HepG2 (cell line): ENCODE results near the gene ADGRB2. TPM values are rescaled to one million over a fixed set of nuclear protein-coding genes. Genes with fewer than 3 reads are reported as not detected.

Experiments used
- CBX2 ChIP-seq, 2 experiments: fragments of 200-600 bp in 1 of 2; sonication (generic); formaldehyde crosslinking in 1 of 2; IDR thresholded peaks; 2 replicates each; pipeline versions ENCODE4 v1.7.0 to v1.8.1; 2018 to 2022; ENCODE audit warnings: low read depth in 2 of 2, low read length in 1 of 2, mild to moderate bottlenecking in 1 of 2, missing genetic modification reagents in 1 of 2
- CREB1 ChIP-seq, 2 experiments: fragments of 450-650 bp in 1 of 2; IDR thresholded peaks; 2 replicates each; pipeline ENCODE4 v1.6.1; 2016 to 2017; ENCODE audit warnings: control low read depth in 1 of 2, mild to moderate bottlenecking in 1 of 2, missing compliant biosample characterization in 1 of 2, missing genetic modification characterization in 1 of 2
- ETV6 ChIP-seq: sonication (generic); formaldehyde crosslinking; conservative IDR thresholded peaks from 2 replicates; pipeline ENCODE4 v1.4.0; 2020; ENCODE audit warnings: missing genetic modification reagents
- FOXC1 ChIP-seq: sonication (generic); formaldehyde crosslinking; IDR thresholded peaks from 2 replicates; pipeline ENCODE4 v1.8.0; 2022; ENCODE audit warnings: mild to moderate bottlenecking, missing genetic modification reagents, borderline replicate concordance
- MAFG ChIP-seq: sonication (generic); formaldehyde crosslinking; IDR thresholded peaks from 2 replicates; pipeline ENCODE4 v1.5.1; 2020; ENCODE audit warnings: mild to moderate bottlenecking, missing genetic modification reagents
- MAFK ChIP-seq, 2 experiments: IDR thresholded peaks in 1 of 2; conservative IDR thresholded peaks in 1 of 2; 2 replicates each; pipeline ENCODE4 v1.6.1; 2011; ENCODE audit warnings: improper control_type of control experiment in 2 of 2, low read length in 2 of 2
- NFE2L1 ChIP-seq: sonication (generic); formaldehyde crosslinking; IDR thresholded peaks from 2 replicates; pipeline ENCODE4 v1.4.0; 2020; ENCODE audit warnings: missing genetic modification reagents, mild to moderate bottlenecking, borderline replicate concordance
- RXRB ChIP-seq: IDR thresholded peaks from 2 replicates; pipeline ENCODE4 v1.6.1; 2016; ENCODE audit warnings: borderline replicate concordance, missing genetic modification reagents, missing compliant biosample characterization
- SPEN ChIP-seq: sonication (generic); formaldehyde crosslinking; IDR thresholded peaks from 2 replicates; pipeline ENCODE4 v1.5.1; 2020; ENCODE audit warnings: low read depth, mild to moderate bottlenecking, missing genetic modification reagents
- YY1 ChIP-seq: IDR thresholded peaks from 2 replicates; pipeline ENCODE4 v1.6.1; 2011; ENCODE audit warnings: low read length, low read depth, moderate library complexity, mild to moderate bottlenecking; ENCODE audit not compliant: insufficient read depth, insufficient replicate concordance
- ZC3H13 ChIP-seq: sonication (generic); formaldehyde crosslinking; IDR thresholded peaks from 2 replicates; pipeline ENCODE4 v1.8.1; 2023; ENCODE audit warnings: mild to moderate bottlenecking, missing genetic modification reagents, moderate library complexity
- ZNF343 ChIP-seq: sonication (generic); formaldehyde crosslinking; IDR thresholded peaks from 2 replicates; pipeline ENCODE4 v1.4.0; 2020; ENCODE audit warnings: mild to moderate bottlenecking, missing genetic modification reagents
- ZNF598 ChIP-seq: sonication (generic); formaldehyde crosslinking; IDR thresholded peaks from 2 replicates; pipeline ENCODE4 v1.5.1; 2020; ENCODE audit warnings: mild to moderate bottlenecking, missing genetic modification reagents, borderline replicate concordance
- polyA plus RNA-seq, 8 experiments: library from polyadenylated mRNA; depleted of rRNA in 3 of 8; stranded (reverse) in 7 of 8; unstranded in 1 of 8; fragments of >200 nt; fragmentation: Illumina TruSeq in 4 of 8; extraction: Trizol in 4 of 8; gene quantifications; 2 replicates each; pipeline versions ENCODE4 v1.2.1 to v1.2.3, GENCODE V29; 2011 to 2016; ENCODE audit warnings: low read depth in 4 of 8, missing spikeins in 1 of 8, mixed read lengths in 1 of 8; ENCODE audit not compliant: insufficient read depth in 1 of 8
- total RNA-seq, 5 experiments: library from RNA; depleted of rRNA; stranded (reverse); fragments of >200 nt; fragmentation: Illumina TruSeq; extraction: Trizol; gene quantifications; 2 replicates each; pipeline ENCODE4 v1.2.3, GENCODE V29; 2016; ENCODE audit warnings: low read depth in 1 of 5
- TF ChIP-seq, protein P1 (sequence below): sonication (generic); formaldehyde crosslinking; IDR thresholded peaks from 2 replicates; pipeline ENCODE4 v1.8.0; 2022; ENCODE audit warnings: missing genetic modification reagents, mild to moderate bottlenecking, borderline replicate concordance
- TF ChIP-seq, protein P2 (sequence below): IDR thresholded peaks from 2 replicates; pipeline ENCODE4 v1.6.1; 2016; ENCODE audit warnings: low read depth, control low read depth
- TF ChIP-seq, protein P3 (sequence below): sonication (generic); formaldehyde crosslinking; IDR thresholded peaks from 2 replicates; pipeline ENCODE4 v1.4.0; 2020; ENCODE audit warnings: missing genetic modification reagents
- TF ChIP-seq, protein P4 (sequence below): sonication (generic); formaldehyde crosslinking; IDR thresholded peaks from 2 replicates; pipeline ENCODE4 v1.4.0; 2020; ENCODE audit warnings: missing genetic modification reagents, borderline replicate concordance
- TF ChIP-seq, protein P5 (sequence below): sonication (generic); formaldehyde crosslinking; IDR thresholded peaks from 2 replicates; pipeline ENCODE4 v1.5.0; 2020; ENCODE audit warnings: missing genetic modification reagents

The ADGRB2 gene
- total and polyA plus RNA-seq, 2 of the 13 experiments (the other 11 are each of a cell fraction or from before 2014, with no cell fraction given), result 0.03 to 0.09 TPM

DNA sequence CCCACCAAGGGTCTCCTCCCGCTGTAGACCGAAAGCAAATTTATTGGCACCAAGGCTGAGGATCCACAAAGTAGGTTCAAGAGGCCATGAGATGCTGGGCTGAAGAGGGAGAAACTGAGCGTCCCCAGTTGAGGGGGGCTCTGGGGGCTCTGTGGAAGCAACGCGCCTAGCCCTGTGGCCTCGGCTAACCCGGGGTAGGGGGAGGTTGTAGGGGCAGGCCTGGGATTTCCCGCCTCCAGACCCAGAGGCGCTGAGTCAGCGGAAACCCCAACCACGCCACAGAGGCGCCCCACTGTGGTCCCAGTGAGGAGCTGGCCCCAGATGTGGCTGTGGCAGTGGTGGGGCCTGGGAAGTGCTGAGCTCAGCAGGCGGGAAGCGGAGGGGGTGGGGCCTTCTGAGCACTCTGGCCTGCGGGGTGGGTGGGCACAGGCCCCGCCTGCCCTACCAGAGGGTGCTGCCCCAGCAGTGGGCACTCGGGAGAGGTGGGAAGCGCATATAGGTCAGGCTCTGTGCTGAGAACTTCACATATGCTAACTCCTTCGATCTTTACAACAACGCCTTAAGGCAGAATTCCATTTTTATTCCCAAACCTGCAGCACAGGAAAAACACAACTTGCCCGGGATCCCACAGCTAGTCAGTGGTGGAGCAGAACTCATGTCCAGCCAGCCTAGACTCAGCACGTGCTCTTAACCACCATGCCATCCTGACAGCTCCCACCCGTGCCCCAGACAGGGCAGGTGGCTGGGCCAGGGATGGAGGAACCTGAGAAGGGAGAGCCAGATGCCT lies 58.9 kb downstream of the ADGRB2 start (continued):
- TF ChIP-seq, protein P1, sequence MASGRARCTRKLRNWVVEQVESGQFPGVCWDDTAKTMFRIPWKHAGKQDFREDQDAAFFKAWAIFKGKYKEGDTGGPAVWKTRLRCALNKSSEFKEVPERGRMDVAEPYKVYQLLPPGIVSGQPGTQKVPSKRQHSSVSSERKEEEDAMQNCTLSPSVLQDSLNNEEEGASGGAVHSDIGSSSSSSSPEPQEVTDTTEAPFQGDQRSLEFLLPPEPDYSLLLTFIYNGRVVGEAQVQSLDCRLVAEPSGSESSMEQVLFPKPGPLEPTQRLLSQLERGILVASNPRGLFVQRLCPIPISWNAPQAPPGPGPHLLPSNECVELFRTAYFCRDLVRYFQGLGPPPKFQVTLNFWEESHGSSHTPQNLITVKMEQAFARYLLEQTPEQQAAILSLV (CRISPR knock-in tag), result no peak
- TF ChIP-seq ETV6 (CRISPR knock-in tag) (no peak), ZNF343 (CRISPR knock-in tag) (0 out of 2 replicates have a peak, but pooled peaks have one; percentile 1), FOXC1 (CRISPR knock-in tag) (no peak; the same call in 1 of the 2 replicates), ZNF598 (no peak), MAFG (peak; percentile 99), YY1 (peak; percentile 33), CREB1 (IDR thresholded peaks at IDR 0.05) (no peak), CREB1 (CRISPR knock-in tag; IDR thresholded peaks at IDR 0.05) (0 out of 2 replicates have a peak, but pooled peaks have one; percentile 32), RXRB (CRISPR knock-in tag) (0 out of 2 replicates have a peak, but pooled peaks have one; percentile 15), MAFK (conservative IDR thresholded peaks at IDR 0.05 in 1 of 2, IDR thresholded peaks at IDR 0.05 in 1 of 2; ENCODE audit: low read length in 2 of 2) (peak; percentile 100), CBX2 (IDR thresholded peaks at IDR 0.05; ENCODE audit: low read depth, low read length) (no peak), CBX2 (CRISPR knock-in tag; IDR thresholded peaks at IDR 0.05; ENCODE audit: low read depth) (no peak), NFE2L1 (CRISPR knock-in tag) (0 out of 2 replicates have a peak, but pooled peaks have one; percentile 37), ZC3H13 (CRISPR knock-in tag) (no peak), SPEN (CRISPR knock-in tag) (no peak)
- TF ChIP-seq, protein P2, sequence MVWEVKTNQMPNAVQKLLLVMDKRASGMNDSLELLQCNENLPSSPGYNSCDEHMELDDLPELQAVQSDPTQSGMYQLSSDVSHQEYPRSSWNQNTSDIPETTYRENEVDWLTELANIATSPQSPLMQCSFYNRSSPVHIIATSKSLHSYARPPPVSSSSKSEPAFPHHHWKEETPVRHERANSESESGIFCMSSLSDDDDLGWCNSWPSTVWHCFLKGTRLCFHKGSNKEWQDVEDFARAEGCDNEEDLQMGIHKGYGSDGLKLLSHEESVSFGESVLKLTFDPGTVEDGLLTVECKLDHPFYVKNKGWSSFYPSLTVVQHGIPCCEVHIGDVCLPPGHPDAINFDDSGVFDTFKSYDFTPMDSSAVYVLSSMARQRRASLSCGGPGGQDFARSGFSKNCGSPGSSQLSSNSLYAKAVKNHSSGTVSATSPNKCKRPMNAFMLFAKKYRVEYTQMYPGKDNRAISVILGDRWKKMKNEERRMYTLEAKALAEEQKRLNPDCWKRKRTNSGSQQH (CRISPR knock-in tag), result no peak
- TF ChIP-seq, protein P3, sequence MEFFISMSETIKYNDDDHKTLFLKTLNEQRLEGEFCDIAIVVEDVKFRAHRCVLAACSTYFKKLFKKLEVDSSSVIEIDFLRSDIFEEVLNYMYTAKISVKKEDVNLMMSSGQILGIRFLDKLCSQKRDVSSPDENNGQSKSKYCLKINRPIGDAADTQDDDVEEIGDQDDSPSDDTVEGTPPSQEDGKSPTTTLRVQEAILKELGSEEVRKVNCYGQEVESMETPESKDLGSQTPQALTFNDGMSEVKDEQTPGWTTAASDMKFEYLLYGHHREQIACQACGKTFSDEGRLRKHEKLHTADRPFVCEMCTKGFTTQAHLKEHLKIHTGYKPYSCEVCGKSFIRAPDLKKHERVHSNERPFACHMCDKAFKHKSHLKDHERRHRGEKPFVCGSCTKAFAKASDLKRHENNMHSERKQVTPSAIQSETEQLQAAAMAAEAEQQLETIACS, result no peak
- TF ChIP-seq, protein P4, sequence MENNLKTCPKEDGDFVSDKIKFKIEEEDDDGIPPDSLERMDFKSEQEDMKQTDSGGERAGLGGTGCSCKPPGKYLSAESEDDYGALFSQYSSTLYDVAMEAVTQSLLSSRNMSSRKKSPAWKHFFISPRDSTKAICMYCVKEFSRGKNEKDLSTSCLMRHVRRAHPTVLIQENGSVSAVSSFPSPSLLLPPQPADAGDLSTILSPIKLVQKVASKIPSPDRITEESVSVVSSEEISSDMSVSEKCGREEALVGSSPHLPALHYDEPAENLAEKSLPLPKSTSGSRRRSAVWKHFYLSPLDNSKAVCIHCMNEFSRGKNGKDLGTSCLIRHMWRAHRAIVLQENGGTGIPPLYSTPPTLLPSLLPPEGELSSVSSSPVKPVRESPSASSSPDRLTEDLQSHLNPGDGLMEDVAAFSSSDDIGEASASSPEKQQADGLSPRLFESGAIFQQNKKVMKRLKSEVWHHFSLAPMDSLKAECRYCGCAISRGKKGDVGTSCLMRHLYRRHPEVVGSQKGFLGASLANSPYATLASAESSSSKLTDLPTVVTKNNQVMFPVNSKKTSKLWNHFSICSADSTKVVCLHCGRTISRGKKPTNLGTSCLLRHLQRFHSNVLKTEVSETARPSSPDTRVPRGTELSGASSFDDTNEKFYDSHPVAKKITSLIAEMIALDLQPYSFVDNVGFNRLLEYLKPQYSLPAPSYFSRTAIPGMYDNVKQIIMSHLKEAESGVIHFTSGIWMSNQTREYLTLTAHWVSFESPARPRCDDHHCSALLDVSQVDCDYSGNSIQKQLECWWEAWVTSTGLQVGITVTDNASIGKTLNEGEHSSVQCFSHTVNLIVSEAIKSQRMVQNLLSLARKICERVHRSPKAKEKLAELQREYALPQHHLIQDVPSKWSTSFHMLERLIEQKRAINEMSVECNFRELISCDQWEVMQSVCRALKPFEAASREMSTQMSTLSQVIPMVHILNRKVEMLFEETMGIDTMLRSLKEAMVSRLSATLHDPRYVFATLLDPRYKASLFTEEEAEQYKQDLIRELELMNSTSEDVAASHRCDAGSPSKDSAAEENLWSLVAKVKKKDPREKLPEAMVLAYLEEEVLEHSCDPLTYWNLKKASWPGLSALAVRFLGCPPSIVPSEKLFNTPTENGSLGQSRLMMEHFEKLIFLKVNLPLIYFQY (CRISPR knock-in tag), result no peak
- TF ChIP-seq, protein P5, sequence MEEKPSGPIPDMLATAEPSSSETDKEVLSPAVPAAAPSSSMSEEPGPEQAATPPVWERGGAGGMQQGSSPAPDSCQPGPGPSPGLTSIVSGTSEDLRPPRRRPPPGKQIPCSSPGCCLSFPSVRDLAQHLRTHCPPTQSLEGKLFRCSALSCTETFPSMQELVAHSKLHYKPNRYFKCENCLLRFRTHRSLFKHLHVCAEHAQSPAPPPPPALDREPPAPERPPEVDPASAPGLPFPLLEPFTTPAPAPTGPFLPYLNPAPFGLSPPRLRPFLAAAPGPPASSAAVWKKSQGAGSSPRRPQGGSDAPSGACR (CRISPR knock-in tag), result no peak
